T-helper 2 cell treated with Interferon-gamma antibody and Interleukin-4, amounts not matched to agents 100 ng/mL and 5 ng/mL, for 36 hours (primary cell): ENCODE results near the gene CPLANE1. TPM values are rescaled to one million over a fixed set of nuclear protein-coding genes. Genes with fewer than 3 reads are reported as not detected.

Experiments
- intact Hi-C: fragments of 100-400 bp; cut with micrococcal nuclease; formaldehyde crosslinking; loops from one replicate; pipeline ENCODE4 v1.15.1; 2023
- total RNA-seq: library from RNA; stranded (reverse); gene quantifications from 2 replicates; pipeline ENCODE4 v1.2.3, GENCODE V29; 2022

CPLANE1 gene
- total RNA-seq, 1 donor from 2014 or later = 15.0 TPM

- intact Hi-C loops = loop anchor here (5.0 kb wide), 1 partner anchor 40 kb away; no protein-coding TSS in a partner anchor
These were observed 177.1 kb downstream of the CPLANE1 start for GRCh38 chr5:37071901-37072581.

DNA sequence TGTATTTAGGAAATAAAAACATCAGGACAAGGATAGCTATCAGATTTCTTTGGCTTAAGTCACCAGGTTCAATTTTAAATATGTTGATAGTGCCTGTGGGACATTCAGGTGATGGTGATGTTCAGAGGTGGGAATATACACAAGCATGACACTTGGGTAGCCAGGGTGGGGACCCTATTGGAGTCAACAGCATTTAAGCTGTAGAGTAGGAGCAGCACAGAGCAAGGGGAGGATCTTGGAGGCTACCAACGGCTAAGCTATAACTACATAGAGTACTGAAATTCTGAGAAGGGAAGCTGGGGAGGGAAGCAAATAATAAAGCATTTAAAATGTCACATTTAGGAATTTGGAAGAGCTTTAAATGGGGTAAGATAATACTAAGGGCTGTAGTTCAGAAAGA lies 177.7 kb downstream of the CPLANE1 start:
- intact Hi-C loops = loop anchor here (5.0 kb wide), 1 partner anchor 41 kb away; no protein-coding TSS in a partner anchor

DNA sequence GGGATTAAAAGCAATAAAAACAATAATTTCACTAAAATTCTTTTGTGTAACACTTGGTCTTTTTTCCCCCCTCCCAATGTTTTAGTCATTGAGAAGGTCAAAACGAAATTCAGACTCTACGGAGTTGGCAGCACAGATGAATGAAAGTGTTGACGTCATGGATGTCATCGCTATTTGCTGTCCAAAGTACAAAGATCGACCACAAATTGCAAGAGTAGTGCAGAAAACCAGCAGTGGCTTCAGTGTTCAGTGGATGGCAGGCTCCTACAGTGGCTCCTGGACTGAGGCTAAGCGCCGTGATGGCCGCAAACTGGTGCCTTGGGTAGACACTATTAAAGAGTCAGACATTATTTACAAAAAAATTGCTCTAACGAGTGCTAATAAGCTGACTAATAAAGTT lies 184.7 kb downstream of the CPLANE1 start:
- intact Hi-C loops = no loop called here

DNA sequence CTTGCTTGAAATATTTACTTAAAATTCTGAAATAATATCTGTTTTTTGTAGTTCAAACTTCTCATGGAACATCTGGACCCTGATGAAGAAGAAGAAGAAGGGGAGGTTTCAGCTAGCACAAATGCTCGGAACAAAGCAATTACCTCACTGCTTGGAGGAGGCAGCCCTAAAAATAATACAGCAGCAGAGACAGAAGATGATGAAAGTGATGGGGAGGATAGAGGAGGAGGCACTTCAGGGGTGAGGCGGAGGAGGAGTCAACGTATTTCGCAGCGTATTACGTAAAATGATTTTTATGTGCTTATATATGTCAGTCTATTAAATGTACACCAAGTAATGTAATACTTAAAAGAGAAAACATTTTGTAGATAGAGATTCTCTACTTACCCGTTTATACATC lies 185.4 kb downstream of the CPLANE1 start:
- intact Hi-C loops = no loop called here

DNA sequence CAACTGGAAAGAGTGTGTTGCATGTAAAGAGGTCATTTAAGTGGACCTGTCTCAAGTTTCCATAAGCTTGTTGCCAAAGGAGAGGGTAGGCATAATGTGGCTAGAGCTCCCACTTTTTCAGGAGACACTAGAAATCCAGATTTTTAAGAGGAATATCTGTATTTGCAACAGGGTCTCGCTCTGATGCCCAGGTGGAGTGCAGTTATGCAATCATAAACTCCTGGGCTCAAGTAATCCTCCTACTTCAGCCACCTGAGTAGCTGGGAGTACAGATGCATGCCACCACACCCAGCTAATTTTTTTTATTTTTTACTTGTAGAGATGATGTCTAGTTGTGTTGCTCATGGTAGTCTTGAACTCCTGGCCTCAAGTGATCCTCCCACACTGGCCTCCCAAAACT lies 189.1 kb downstream of the CPLANE1 start:
- intact Hi-C loops = no loop called here

- intact Hi-C loops = loop anchor here (5.0 kb wide), 1 partner anchor 56 kb away; no protein-coding TSS in a partner anchor
These were observed 192.4 kb downstream of the CPLANE1 start for GRCh38 chr5:37056762-37057161.

Other genes starting within 250 kb of the CPLANE1 start
- 57.8 and 61.9 TPM in 2 replicates for gene NUP155, start 121.7 kb upstream of the CPLANE1 start, total RNA-seq
- gene WDR70, start 129.9 kb upstream of the CPLANE1 start, total RNA-seq = 32.7 and 36.8 TPM in 2 replicates